GM18502 (cell line): ENCODE results near the gene STX18.

Experiments
- ATAC-seq: cut with Tn5 transposase; IDR thresholded peaks from one replicate; pipeline ENCODE4 v1.9.1; 2021; ENCODE audit warnings: mild to moderate bottlenecking; ENCODE audit not compliant: unreplicated experiment, poor library complexity

Gene STX18

GRCh38 chr4:4455210-4455865 is 86.5 kb downstream of the STX18 start:
- peak; percentile 91 for ATAC-seq

GRCh38 chr4:4446434-4446833 is 95.4 kb downstream of the STX18 start:
- no peak for ATAC-seq

- ATAC-seq: no peak
Observed at GRCh38 chr4:4443821-4444220, 98.0 kb downstream of the STX18 start.

- peak; percentile 76 for ATAC-seq
Observed at GRCh38 chr4:4440333-4441061, 101.4 kb downstream of the STX18 start.

GRCh38 chr4:4439782-4440181 is 102.1 kb downstream of the STX18 start:
- ATAC-seq: no peak

GRCh38 chr4:4438891-4439290 is 103.0 kb downstream of the STX18 start:
- ATAC-seq: no peak

- ATAC-seq: no peak
Observed at GRCh38 chr4:4437798-4438470, 103.9 kb downstream of the STX18 start.

- ATAC-seq: no peak
Observed at GRCh38 chr4:4436244-4436823, 105.5 kb downstream of the STX18 start.

- ATAC-seq: no peak
Observed at GRCh38 chr4:4433941-4434340, 107.9 kb downstream of the STX18 start.

GRCh38 chr4:4432341-4433125 is 109.3 kb downstream of the STX18 start:
- no peak for ATAC-seq

GRCh38 chr4:4430492-4431195 is 111.2 kb downstream of the STX18 start:
- peak; percentile 71 for ATAC-seq

GRCh38 chr4:4428966-4429875 is 112.6 kb downstream of the STX18 start:
- no peak for ATAC-seq

GRCh38 chr4:4427886-4428285 is 114.0 kb downstream of the STX18 start:
- no peak for ATAC-seq

GRCh38 chr4:4427121-4427870 is 114.6 kb downstream of the STX18 start:
- no peak for ATAC-seq

GRCh38 chr4:4426511-4427120 is 115.2 kb downstream of the STX18 start:
- ATAC-seq: no peak

GRCh38 chr4:4425696-4426095 is 116.2 kb downstream of the STX18 start:
- no peak for ATAC-seq

GRCh38 chr4:4425119-4425690 is 116.6 kb downstream of the STX18 start:
- no peak for ATAC-seq
